ENCODE measurements around the gene PAX8.
A peak's percentile ranks its signal among the peaks of the same experiment; 100 is the strongest.

Gene PAX8

DNA sequence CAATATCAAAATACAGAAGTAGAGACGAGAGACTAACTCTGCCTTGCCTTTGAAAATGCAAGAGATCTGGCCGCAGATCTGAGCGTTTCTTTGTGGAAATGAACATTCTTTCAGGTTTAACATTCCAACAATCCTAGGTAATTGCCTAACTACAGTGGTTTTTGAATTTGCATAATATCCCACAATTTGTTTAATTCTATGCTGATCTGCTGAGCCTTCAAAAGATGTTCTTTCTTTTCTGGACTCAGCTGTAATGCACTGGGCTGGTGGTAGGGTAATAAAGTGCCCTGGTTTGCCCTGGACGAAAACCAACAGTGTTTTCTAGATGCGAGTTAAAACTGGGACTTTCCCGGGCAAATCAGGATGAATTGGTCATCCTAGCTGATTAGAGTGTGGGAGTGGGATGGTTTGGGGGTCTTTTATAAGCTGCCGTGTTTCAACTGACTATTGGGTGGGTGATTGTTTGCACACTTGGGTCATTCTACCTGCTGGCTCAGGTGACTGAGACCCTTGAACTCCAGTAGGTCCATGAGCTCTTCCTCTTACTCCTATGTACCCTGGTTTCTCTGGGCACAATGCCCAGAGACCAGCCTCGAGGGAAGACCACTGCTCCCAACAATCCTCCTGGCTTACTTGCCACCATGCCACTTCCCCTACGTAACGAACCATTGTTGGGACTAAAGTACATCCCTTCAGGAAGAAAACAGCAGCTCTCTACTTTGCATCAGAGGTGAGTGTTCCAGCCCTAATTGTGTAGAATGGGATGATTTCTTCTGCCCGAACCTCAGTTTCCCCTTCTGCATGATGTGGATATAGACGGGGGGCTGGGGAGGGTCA, 3.4 kb upstream of the PAX8 start:
- DNase-seq = no peak
- H3K4me3 ChIP-seq (ENCODE audit: insufficient read depth, low read depth, low read length, poor library complexity, severe bottlenecking) = no peak overlapping the region
- no peaks in the 10 kb centered on the region for H3K36me3 ChIP-seq (ENCODE audit: control insufficient read depth, insufficient read depth, low read length)
- H3K27ac ChIP-seq (ENCODE audit: insufficient read depth, low read length, poor library complexity, severe bottlenecking) = no peak overlapping the region
- no peaks in the 10 kb centered on the region for H3K9me3 ChIP-seq (ENCODE audit: control insufficient read depth, low read length)
- H3K27me3 ChIP-seq (replicated peaks; ENCODE audit: control insufficient read depth, insufficient read depth, low read length, poor library complexity, severe bottlenecking) = peaks cover 10% of the 10 kb centered on the region
- H3K4me1 ChIP-seq (ENCODE audit: control insufficient read depth, insufficient read depth, low read length, poor library complexity, severe bottlenecking) = peaks cover 8% of the 10 kb centered on the region

- Histone ChIP-seq H3K27ac (ENCODE audit: insufficient read depth, low read length, poor library complexity, severe bottlenecking) (no peak overlapping the region), H3K9me3 (ENCODE audit: control insufficient read depth, low read length) (no peaks in the 10 kb centered on the region), H3K36me3 (ENCODE audit: control insufficient read depth, insufficient read depth, low read length) (no peaks in the 10 kb centered on the region), H3K4me3 (ENCODE audit: insufficient read depth, low read depth, low read length, poor library complexity, severe bottlenecking) (no peak overlapping the region), H3K4me1 (ENCODE audit: control insufficient read depth, insufficient read depth, low read length, poor library complexity, severe bottlenecking) (peaks cover 20% of the 10 kb centered on the region), H3K27me3 (replicated peaks; ENCODE audit: control insufficient read depth, insufficient read depth, low read length, poor library complexity, severe bottlenecking) (peaks cover 23% of the 10 kb centered on the region)
- DNase-seq = no peak
These were observed 514 bp downstream of the PAX8 start for GRCh38 chr2:113278073-113278741.

- no peaks in the 10 kb centered on the region for H3K9me3 ChIP-seq (ENCODE audit: control insufficient read depth, low read length)
- no peak for DNase-seq
- H3K4me3 ChIP-seq (ENCODE audit: insufficient read depth, low read depth, low read length, poor library complexity, severe bottlenecking) = peak overlapping the region; percentile 16
- H3K36me3 ChIP-seq (ENCODE audit: control insufficient read depth, insufficient read depth, low read length) = no peaks in the 10 kb centered on the region
- H3K4me1 ChIP-seq (ENCODE audit: control insufficient read depth, insufficient read depth, low read length, poor library complexity, severe bottlenecking) = peaks cover 20% of the 10 kb centered on the region
- H3K27me3 ChIP-seq (replicated peaks; ENCODE audit: control insufficient read depth, insufficient read depth, low read length, poor library complexity, severe bottlenecking) = peaks cover 25% of the 10 kb centered on the region
- no peak overlapping the region for H3K27ac ChIP-seq (ENCODE audit: insufficient read depth, low read length, poor library complexity, severe bottlenecking)
These were observed 1.1 kb downstream of the PAX8 start for GRCh38 chr2:113277474-113278072.

DNA sequence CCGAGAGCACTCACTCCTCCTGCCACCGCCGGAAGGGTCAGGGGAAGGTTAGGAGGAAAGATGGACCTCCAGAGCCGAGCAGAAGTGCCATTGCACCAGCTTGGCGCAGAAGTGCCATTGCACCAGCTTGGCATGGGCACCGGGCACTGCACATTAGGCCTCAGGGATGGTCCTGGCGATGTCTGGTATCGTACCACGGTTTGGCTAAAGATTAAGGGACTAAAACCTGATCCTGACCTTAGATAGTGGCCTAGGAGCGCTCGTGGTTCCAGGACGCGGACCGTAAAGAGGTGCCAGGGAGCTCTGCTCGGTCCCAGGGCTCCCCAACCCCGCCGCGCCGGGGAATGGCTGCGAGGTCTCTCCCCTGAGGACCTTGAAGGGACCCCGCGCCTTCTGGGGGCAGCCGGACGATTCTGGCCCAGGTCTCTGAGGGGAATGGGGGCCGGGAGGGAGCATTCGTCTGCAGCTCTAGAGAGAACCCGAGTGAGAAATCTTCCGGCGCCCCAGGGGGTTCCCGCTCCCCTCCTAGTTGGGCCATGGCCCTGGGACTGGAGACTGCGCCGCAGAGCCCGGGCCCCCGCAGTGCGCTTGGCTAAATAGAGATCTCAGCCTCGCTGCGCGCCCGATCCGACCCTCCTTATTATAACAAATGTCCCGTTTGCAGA, 1.8 kb downstream of the PAX8 start:
- H3K4me1 ChIP-seq (ENCODE audit: control insufficient read depth, insufficient read depth, low read length, poor library complexity, severe bottlenecking) = peaks cover 20% of the 10 kb centered on the region
- no peaks in the 10 kb centered on the region for H3K9me3 ChIP-seq (ENCODE audit: control insufficient read depth, low read length)
- H3K4me3 ChIP-seq (ENCODE audit: insufficient read depth, low read depth, low read length, poor library complexity, severe bottlenecking) = peak overlapping the region; percentile 16
- DNase-seq = no peak
- no peak overlapping the region for H3K27ac ChIP-seq (ENCODE audit: insufficient read depth, low read length, poor library complexity, severe bottlenecking)
- H3K27me3 ChIP-seq (replicated peaks; ENCODE audit: control insufficient read depth, insufficient read depth, low read length, poor library complexity, severe bottlenecking) = peaks cover 25% of the 10 kb centered on the region
- H3K36me3 ChIP-seq (ENCODE audit: control insufficient read depth, insufficient read depth, low read length) = no peaks in the 10 kb centered on the region

GRCh38 chr2:113276216-113276760, 2.4 kb downstream of the PAX8 start:
- Histone ChIP-seq H3K27ac (ENCODE audit: insufficient read depth, low read length, poor library complexity, severe bottlenecking) (no peak overlapping the region), H3K27me3 (replicated peaks; ENCODE audit: control insufficient read depth, insufficient read depth, low read length, poor library complexity, severe bottlenecking) (peaks cover 25% of the 10 kb centered on the region), H3K9me3 (ENCODE audit: control insufficient read depth, low read length) (no peaks in the 10 kb centered on the region), H3K36me3 (ENCODE audit: control insufficient read depth, insufficient read depth, low read length) (no peaks in the 10 kb centered on the region), H3K4me3 (ENCODE audit: insufficient read depth, low read depth, low read length, poor library complexity, severe bottlenecking) (no peak overlapping the region), H3K4me1 (ENCODE audit: control insufficient read depth, insufficient read depth, low read length, poor library complexity, severe bottlenecking) (peaks cover 20% of the 10 kb centered on the region)
- no peak for DNase-seq

GRCh38 chr2:113275556-113276215, 3.0 kb downstream of the PAX8 start:
- Histone ChIP-seq H3K36me3 (ENCODE audit: control insufficient read depth, insufficient read depth, low read length) (no peaks in the 10 kb centered on the region), H3K27me3 (replicated peaks; ENCODE audit: control insufficient read depth, insufficient read depth, low read length, poor library complexity, severe bottlenecking) (peaks cover 25% of the 10 kb centered on the region), H3K4me3 (ENCODE audit: insufficient read depth, low read depth, low read length, poor library complexity, severe bottlenecking) (no peak overlapping the region), H3K9me3 (ENCODE audit: control insufficient read depth, low read length) (no peaks in the 10 kb centered on the region), H3K4me1 (ENCODE audit: control insufficient read depth, insufficient read depth, low read length, poor library complexity, severe bottlenecking) (peaks cover 20% of the 10 kb centered on the region), H3K27ac (ENCODE audit: insufficient read depth, low read length, poor library complexity, severe bottlenecking) (no peak overlapping the region)
- DNase-seq = no peak

DNA sequence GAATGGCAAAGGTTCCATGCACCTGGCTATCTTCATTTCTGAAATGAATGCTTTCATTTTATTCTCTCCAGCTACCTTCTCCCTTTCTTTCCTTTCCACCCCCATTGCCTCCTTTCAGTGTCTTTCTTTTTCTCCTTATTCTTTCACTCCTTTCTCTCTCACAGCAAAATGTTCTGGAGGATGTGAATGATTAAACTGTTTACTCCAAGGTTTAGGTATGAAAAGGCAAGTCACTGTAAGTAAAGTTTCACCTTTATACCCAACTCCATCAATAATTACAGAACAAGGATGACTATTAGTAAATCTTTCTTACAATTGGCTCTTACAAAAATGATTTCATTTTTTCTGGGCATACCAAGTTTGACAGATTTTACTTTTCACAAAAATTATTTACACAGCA, 4.3 kb downstream of the PAX8 start:
- no peak overlapping the region for H3K27ac ChIP-seq (ENCODE audit: insufficient read depth, low read length, poor library complexity, severe bottlenecking)
- peaks cover 25% of the 10 kb centered on the region for H3K27me3 ChIP-seq (replicated peaks; ENCODE audit: control insufficient read depth, insufficient read depth, low read length, poor library complexity, severe bottlenecking)
- no peak for DNase-seq
- no peaks in the 10 kb centered on the region for H3K9me3 ChIP-seq (ENCODE audit: control insufficient read depth, low read length)
- no peak overlapping the region for H3K4me3 ChIP-seq (ENCODE audit: insufficient read depth, low read depth, low read length, poor library complexity, severe bottlenecking)
- peaks cover 20% of the 10 kb centered on the region for H3K4me1 ChIP-seq (ENCODE audit: control insufficient read depth, insufficient read depth, low read length, poor library complexity, severe bottlenecking)
- no peaks in the 10 kb centered on the region for H3K36me3 ChIP-seq (ENCODE audit: control insufficient read depth, insufficient read depth, low read length)

DNA sequence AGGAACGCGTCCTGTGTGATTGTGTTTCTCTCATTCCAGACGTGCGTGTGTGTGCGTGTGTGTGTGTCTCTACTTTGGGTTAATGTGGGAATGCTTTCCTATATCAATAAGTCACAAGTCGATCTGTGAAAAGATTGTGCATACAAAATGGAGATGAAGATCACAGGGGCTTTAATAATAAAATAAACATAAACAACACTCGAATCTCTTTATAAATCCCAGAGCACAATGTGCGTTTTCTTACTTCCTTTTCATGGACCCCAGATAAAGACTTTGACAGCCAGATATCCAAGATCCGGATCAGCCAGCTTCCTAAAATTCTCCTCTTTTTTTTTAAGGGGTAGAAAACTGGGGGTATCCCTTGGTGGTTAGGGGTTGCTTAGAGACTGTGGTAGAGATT, 4.7 kb downstream of the PAX8 start:
- Histone ChIP-seq H3K9me3 (ENCODE audit: control insufficient read depth, low read length) (no peaks in the 10 kb centered on the region), H3K27ac (ENCODE audit: insufficient read depth, low read length, poor library complexity, severe bottlenecking) (no peak overlapping the region), H3K36me3 (ENCODE audit: control insufficient read depth, insufficient read depth, low read length) (no peaks in the 10 kb centered on the region), H3K27me3 (replicated peaks; ENCODE audit: control insufficient read depth, insufficient read depth, low read length, poor library complexity, severe bottlenecking) (peaks cover 25% of the 10 kb centered on the region), H3K4me1 (ENCODE audit: control insufficient read depth, insufficient read depth, low read length, poor library complexity, severe bottlenecking) (peaks cover 20% of the 10 kb centered on the region), H3K4me3 (ENCODE audit: insufficient read depth, low read depth, low read length, poor library complexity, severe bottlenecking) (no peak overlapping the region)
- DNase-seq = no peak

DNA sequence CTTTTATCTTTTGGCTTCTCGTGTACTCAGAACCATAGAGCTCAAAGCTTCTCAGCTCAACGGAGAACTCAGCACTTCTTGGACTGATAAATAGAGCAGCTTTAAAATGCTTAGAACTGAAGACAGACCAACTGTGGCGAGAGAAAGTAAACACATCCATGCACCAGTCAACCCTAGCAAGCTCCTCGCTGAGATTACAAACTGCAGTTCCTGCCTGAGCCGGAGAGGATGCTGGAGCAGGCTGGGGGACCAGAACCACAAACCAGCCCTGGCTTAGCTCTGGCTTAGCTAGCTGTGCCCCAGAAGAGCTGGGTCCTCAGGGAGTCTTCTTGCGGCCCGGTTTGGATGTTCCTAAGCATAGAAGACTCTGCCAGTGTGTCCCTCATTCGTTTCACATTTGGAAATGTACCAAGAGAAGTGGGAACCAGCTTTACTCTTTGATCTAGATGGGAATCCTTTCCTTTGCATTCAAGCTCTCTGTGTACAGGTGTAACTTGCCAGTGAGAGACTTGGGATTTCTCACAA, 5.6 kb downstream of the PAX8 start:
- H3K9me3 ChIP-seq (ENCODE audit: control insufficient read depth, low read length) = no peaks in the 10 kb centered on the region
- H3K36me3 ChIP-seq (ENCODE audit: control insufficient read depth, insufficient read depth, low read length) = no peaks in the 10 kb centered on the region
- DNase-seq = no peak
- no peak overlapping the region for H3K27ac ChIP-seq (ENCODE audit: insufficient read depth, low read length, poor library complexity, severe bottlenecking)
- peaks cover 20% of the 10 kb centered on the region for H3K4me1 ChIP-seq (ENCODE audit: control insufficient read depth, insufficient read depth, low read length, poor library complexity, severe bottlenecking)
- peaks cover 24% of the 10 kb centered on the region for H3K27me3 ChIP-seq (replicated peaks; ENCODE audit: control insufficient read depth, insufficient read depth, low read length, poor library complexity, severe bottlenecking)
- H3K4me3 ChIP-seq (ENCODE audit: insufficient read depth, low read depth, low read length, poor library complexity, severe bottlenecking) = no peak overlapping the region

All from effector memory CD4-positive, alpha-beta T cell (primary cell).